Choroid plexus epithelial cell (primary cell): ENCODE results near the gene THAP3.
A peak's percentile ranks its signal among the peaks of the same experiment; 100 is the strongest.

Experiments used
- DNase-seq: peaks from one replicate; pipeline ENCODE4 v3.0.0-alpha.2; 2010; ENCODE audit warnings: low read depth
- H3K4me3 ChIP-seq: 2 replicates; pipeline ENCODE4 v1.5.1; 2011; ENCODE audit warnings: low read depth, mild to moderate bottlenecking, control low read depth, low read length, moderate library complexity
- TF ChIP-seq, protein P1 (sequence below): conservative IDR thresholded peaks from 2 replicates; pipeline ENCODE4 v1.5.1; 2011; ENCODE audit warnings: low read depth, mild to moderate bottlenecking, control low read depth, inconsistent platforms, low read length, moderate library complexity

THAP3 gene, protein sequence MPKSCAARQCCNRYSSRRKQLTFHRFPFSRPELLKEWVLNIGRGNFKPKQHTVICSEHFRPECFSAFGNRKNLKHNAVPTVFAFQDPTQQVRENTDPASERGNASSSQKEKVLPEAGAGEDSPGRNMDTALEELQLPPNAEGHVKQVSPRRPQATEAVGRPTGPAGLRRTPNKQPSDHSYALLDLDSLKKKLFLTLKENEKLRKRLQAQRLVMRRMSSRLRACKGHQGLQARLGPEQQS

DNA sequence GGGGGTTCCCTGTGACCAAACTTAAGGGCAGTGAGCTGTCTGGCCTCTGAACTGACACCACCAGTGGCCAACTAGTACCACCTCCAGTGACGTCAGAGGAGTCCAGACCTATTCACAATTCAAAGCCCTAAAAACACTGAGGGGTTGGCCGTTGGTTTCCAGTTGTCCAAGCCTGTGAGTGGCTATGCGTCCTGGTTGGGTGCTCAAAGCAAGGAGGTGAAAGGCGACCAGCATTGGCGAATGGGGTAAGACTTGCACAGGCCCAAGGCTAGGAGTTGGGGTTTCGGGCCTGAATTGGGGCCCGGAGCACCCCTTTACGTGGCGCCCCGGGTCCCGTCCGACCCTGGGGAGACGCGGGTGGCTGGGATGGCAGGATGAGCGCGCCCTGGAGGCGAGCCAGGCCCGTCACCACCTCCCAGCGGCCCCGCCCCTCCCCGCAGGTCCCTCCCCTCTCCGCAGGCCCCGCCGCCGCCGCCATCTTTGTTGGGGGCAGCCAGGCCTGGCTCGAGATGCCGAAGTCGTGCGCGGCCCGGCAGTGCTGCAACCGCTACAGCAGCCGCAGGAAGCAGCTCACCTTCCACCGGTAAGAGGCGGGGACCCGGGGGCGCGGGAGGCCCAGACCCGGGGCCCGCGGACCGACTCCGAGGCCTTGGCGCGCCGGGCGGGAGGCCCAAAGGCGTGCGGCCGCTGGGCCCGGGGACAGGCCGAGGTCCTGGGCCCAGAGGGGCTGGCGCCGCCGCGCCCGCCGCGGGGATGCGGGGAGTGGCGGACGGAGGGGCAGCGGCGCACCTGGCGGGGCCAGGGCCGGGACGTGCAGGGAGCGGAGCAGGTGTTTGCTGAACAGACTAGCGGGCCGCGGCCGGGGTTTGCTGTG lies at the start of gene THAP3:
THAP3 (plus strand) TSS at position 159 of the 874 bp plus-strand sequence; CDS start at position 510, 351 bp downstream.
- peak within 1 kb of the TSS; percentile 78 for H3K4me3 ChIP-seq
- TF ChIP-seq, protein P1, sequence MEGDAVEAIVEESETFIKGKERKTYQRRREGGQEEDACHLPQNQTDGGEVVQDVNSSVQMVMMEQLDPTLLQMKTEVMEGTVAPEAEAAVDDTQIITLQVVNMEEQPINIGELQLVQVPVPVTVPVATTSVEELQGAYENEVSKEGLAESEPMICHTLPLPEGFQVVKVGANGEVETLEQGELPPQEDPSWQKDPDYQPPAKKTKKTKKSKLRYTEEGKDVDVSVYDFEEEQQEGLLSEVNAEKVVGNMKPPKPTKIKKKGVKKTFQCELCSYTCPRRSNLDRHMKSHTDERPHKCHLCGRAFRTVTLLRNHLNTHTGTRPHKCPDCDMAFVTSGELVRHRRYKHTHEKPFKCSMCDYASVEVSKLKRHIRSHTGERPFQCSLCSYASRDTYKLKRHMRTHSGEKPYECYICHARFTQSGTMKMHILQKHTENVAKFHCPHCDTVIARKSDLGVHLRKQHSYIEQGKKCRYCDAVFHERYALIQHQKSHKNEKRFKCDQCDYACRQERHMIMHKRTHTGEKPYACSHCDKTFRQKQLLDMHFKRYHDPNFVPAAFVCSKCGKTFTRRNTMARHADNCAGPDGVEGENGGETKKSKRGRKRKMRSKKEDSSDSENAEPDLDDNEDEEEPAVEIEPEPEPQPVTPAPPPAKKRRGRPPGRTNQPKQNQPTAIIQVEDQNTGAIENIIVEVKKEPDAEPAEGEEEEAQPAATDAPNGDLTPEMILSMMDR = no peak
- peak; percentile 92 for DNase-seq

DNA sequence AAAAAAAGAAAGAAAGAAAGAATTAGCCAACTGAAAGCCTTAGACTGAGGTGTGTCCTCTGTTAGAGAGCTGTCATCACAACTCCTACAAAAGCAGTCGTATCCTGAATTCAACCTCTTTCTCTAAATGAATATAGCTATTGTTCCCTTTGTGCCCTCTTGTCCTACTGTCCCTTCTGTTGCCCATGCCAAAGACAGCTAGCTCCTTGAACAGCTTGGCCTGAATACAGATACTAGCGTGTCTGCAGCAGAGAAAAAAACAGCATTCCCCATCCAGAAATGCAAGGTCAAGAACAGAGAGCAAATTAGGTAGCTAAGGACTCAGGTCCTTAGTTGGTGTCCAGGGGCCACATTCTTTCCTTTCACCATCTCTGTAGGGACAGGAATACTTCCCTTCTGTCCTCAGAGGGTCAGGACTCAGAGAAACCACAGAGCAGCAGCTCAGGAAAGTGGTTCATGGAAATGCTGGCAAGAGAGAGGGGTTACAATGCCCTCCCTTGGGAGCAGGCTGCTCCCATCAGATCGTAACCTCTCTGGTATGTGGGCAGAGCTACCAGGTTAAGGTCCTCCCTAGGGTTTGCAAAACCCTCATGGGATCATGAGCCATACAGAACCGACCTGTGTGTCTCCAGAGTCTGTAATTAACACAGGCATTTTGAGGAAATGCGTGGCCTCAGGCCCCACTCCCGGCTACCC lies 46.7 kb upstream of the THAP3 start:
- H3K4me3 ChIP-seq = no peak overlapping the region
- TF ChIP-seq, protein P1 = no peak
- DNase-seq = no peak

DNA sequence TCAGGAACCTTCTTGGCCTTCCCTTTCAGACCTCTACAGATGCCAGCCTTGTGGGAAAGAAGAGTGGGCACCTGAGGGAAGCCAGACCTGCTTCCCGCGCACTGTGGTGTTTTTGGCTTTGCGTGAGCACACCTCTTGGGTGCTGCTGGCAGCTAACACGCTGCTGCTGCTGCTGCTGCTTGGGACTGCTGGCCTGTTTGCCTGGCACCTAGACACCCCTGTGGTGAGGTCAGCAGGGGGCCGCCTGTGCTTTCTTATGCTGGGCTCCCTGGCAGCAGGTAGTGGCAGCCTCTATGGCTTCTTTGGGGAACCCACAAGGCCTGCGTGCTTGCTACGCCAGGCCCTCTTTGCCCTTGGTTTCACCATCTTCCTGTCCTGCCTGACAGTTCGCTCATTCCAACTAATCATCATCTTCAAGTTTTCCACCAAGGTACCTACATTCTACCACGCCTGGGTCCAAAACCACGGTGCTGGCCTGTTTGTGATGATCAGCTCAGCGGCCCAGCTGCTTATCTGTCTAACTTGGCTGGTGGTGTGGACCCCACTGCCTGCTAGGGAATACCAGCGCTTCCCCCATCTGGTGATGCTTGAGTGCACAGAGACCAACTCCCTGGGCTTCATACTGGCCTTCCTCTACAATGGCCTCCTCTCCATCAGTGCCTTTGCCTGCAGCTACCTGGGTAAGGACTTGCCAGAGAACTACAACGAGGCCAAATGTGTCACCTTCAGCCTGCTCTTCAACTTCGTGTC lies 45.9 kb upstream of the THAP3 start:
- no peak for DNase-seq
- no peak overlapping the region for H3K4me3 ChIP-seq
- TF ChIP-seq, protein P1 = no peak

DNA sequence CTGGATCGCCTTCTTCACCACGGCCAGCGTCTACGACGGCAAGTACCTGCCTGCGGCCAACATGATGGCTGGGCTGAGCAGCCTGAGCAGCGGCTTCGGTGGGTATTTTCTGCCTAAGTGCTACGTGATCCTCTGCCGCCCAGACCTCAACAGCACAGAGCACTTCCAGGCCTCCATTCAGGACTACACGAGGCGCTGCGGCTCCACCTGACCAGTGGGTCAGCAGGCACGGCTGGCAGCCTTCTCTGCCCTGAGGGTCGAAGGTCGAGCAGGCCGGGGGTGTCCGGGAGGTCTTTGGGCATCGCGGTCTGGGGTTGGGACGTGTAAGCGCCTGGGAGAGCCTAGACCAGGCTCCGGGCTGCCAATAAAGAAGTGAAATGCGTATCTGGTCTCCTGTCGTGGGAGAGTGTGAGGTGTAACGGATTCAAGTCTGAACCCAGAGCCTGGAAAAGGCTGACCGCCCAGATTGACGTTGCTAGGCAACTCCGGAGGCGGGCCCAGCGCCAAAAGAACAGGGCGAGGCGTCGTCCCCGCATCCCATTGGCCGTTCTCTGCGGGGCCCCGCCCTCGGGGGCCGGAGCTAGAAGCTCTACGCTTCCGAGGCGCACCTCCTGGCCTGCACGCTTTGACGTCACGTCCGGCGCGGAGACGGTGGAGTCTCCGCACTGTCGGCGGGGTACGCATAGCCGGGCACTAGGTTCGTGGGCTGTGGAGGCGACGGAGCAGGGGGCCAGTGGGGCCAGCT lies 45.1 kb upstream of the THAP3 start, which contains the start of gene ZBTB48:
ZBTB48 (plus strand) TSS at position 621 of the 745 bp plus-strand sequence. CDS start 616 bp downstream, outside the sequence.
- H3K4me3 ChIP-seq = peak within 1 kb of the TSS; percentile 93
- DNase-seq = peak; percentile 98
- TF ChIP-seq, protein P1 = no peak

DNA sequence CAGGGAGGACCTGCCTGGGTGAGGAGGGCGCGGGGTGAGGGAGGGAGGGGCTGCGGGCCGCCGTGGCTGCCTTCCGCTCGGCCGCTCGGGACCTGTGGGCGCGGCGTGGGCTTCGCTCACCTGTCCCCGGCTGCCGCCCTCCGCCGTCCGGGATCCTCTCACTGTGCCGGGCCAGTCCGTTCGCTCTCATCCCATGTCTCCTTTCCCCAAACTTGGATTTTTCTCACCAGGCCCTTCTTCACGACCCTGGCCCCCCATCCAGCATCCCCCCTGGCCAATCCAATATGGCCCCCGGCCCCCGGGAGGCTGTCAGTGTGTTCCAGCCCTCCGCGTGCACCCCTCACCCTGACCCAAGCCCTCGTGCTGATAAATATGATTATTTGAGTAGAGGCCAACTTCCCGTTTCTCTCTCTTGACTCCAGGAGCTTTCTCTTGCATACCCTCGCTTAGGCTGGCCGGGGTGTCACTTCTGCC lies 44.5 kb upstream of the THAP3 start:
- peak; percentile 25 for DNase-seq
- H3K4me3 ChIP-seq = peak overlapping the region; percentile 93
- TF ChIP-seq, protein P1 = no peak
